ENCODE results near the gene LRRC25. TPM values are rescaled to one million over a fixed set of nuclear protein-coding genes. Genes with fewer than 3 reads are reported as not detected.

Gene LRRC25
- total and polyA plus RNA-seq, 2 of the 4 experiments (the other 2 are of a cell fraction) = 0.03 TPM; not detected in 1

DNA sequence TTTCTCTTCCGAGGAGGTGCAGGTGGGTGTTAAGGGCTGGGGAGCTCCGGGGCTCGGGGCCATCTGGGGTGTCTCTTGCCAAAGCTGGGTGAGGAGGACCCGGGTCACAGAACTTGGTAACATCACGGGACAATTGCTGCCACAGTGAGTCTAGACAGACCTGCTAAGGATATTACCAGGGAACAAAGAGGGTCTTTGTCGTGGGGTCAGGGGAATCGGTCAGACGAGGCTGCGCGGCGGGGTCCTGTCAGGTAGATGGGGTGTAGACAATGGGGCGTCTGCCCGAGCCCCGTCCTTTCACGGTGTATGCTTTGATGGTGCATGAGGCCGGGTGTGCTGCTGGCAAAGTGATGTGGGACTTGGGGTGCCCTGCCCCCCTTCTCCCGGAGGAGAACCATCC lies 49.3 kb downstream of the LRRC25 start:
- no peak overlapping the region for H2BK20ac ChIP-seq (ENCODE audit: low read depth, low read length)
- TF ChIP-seq, protein P1, sequence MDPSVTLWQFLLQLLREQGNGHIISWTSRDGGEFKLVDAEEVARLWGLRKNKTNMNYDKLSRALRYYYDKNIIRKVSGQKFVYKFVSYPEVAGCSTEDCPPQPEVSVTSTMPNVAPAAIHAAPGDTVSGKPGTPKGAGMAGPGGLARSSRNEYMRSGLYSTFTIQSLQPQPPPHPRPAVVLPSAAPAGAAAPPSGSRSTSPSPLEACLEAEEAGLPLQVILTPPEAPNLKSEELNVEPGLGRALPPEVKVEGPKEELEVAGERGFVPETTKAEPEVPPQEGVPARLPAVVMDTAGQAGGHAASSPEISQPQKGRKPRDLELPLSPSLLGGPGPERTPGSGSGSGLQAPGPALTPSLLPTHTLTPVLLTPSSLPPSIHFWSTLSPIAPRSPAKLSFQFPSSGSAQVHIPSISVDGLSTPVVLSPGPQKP (IDR thresholded peaks at IDR 0.05; ENCODE audit: borderline replicate concordance, low read depth, low read length) = no peak
- TF ChIP-seq MAFK (IDR thresholded peaks at IDR 0.05; ENCODE audit: low read depth, low read length) (no peak), MXI1 (IDR thresholded peaks at IDR 0.05; ENCODE audit: borderline replicate concordance, low read depth, low read length) (no peak), RAD21 (IDR thresholded peaks at IDR 0.05; ENCODE audit: low read length) (no peak), RCOR1 (IDR thresholded peaks at IDR 0.05; ENCODE audit: insufficient replicate concordance, low read length) (no peak), CEBPB (IDR thresholded peaks at IDR 0.05; ENCODE audit: low read depth, low read length) (no peak), MAZ (IDR thresholded peaks at IDR 0.05; ENCODE audit: borderline replicate concordance, low read depth, low read length) (no peak), NFE2L2 (IDR thresholded peaks at IDR 0.05; ENCODE audit: low read depth, low read length) (no peak), RFX5 (IDR thresholded peaks at IDR 0.05; ENCODE audit: low read depth, low read length) (no peak), SMC3 (IDR thresholded peaks at IDR 0.05; ENCODE audit: low read depth, low read length) (no peak), CHD1 (IDR thresholded peaks at IDR 0.05; ENCODE audit: low read depth, low read length) (no peak), FOS (IDR thresholded peaks at IDR 0.05; ENCODE audit: low read depth, low read length) (no peak), BHLHE40 (IDR thresholded peaks at IDR 0.05; ENCODE audit: low read depth, low read length) (no peak), POLR2A (IDR thresholded peaks at IDR 0.05; ENCODE audit: low read depth, low read length) (no peak)
- TF ChIP-seq, protein P2, sequence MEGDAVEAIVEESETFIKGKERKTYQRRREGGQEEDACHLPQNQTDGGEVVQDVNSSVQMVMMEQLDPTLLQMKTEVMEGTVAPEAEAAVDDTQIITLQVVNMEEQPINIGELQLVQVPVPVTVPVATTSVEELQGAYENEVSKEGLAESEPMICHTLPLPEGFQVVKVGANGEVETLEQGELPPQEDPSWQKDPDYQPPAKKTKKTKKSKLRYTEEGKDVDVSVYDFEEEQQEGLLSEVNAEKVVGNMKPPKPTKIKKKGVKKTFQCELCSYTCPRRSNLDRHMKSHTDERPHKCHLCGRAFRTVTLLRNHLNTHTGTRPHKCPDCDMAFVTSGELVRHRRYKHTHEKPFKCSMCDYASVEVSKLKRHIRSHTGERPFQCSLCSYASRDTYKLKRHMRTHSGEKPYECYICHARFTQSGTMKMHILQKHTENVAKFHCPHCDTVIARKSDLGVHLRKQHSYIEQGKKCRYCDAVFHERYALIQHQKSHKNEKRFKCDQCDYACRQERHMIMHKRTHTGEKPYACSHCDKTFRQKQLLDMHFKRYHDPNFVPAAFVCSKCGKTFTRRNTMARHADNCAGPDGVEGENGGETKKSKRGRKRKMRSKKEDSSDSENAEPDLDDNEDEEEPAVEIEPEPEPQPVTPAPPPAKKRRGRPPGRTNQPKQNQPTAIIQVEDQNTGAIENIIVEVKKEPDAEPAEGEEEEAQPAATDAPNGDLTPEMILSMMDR (conservative IDR thresholded peaks at IDR 0.05; ENCODE audit: low read depth, low read length) = no peak
- TF ChIP-seq, protein P3, sequence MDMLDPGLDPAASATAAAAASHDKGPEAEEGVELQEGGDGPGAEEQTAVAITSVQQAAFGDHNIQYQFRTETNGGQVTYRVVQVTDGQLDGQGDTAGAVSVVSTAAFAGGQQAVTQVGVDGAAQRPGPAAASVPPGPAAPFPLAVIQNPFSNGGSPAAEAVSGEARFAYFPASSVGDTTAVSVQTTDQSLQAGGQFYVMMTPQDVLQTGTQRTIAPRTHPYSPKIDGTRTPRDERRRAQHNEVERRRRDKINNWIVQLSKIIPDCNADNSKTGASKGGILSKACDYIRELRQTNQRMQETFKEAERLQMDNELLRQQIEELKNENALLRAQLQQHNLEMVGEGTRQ (IDR thresholded peaks at IDR 0.05; ENCODE audit: low read depth, low read length) = no peak
- H3K4me1 ChIP-seq (ENCODE audit: control insufficient read depth, insufficient read depth, low read length) = peaks cover 6% of the 10 kb centered on the region; the same call in 1 of the 2 replicates
- no peaks in the 10 kb centered on the region for H4K20me1 ChIP-seq (ENCODE audit: insufficient read depth, low read length)
- peaks cover 8% of the 10 kb centered on the region; the same call in 1 of the 2 replicates for H3K36me3 ChIP-seq (ENCODE audit: control insufficient read depth, insufficient read depth, low read length)
- H3K4ac ChIP-seq (ENCODE audit: low read depth, low read length) = no peak overlapping the region
- no peak overlapping the region for H2BK15ac ChIP-seq (ENCODE audit: low read depth, low read length)
- H3K4me3 ChIP-seq (ENCODE audit: insufficient read depth, low read depth, low read length) = no peak overlapping the region
- peaks cover 0 to 4% of the 10 kb centered on the region in 2 experiments; a peak in 1 of 4 replicates for H3K79me1 ChIP-seq (ENCODE audit: low read depth in 1 of 2, low read length in 2 of 2)
- intact Hi-C loops (cut with micrococcal nuclease) (no loop called here), dilution Hi-C loops (cut with HindIII; ENCODE audit: low sequenced_read_pairs, unreplicated experiment) (no loop called here), in situ Hi-C loops (cut with MboI; ENCODE audit: low sequenced_read_pairs) (no loop called here)
- H2AFZ ChIP-seq (replicated peaks; ENCODE audit: low read length, poor library complexity) = no peak overlapping the region
- H3K4me2 ChIP-seq (ENCODE audit: low read depth, low read length) = no peak overlapping the region
- H3K23ac ChIP-seq (ENCODE audit: low read depth, low read length) = no peak overlapping the region
- H4K91ac ChIP-seq (ENCODE audit: insufficient read depth, low read depth, low read length) = no peak overlapping the region
- no peak overlapping the region for H3K56ac ChIP-seq (ENCODE audit: extremely low read depth, insufficient read depth, low read length)
- no peaks in the 10 kb centered on the region for H3K9me3 ChIP-seq (ENCODE audit: control insufficient read depth, insufficient read depth, low read length)
- no peak for ATAC-seq (ENCODE audit: low read depth)
- CTCF ChIA-PET = interaction anchor here (0.6 to 3.2 kb wide), 2 partner anchors 63 to 295 kb away, joined by 3 to 16 read pairs; no protein-coding TSS in a partner anchor
- H2BK120ac ChIP-seq (ENCODE audit: low read depth, low read length) = no peak overlapping the region
- H3K27ac ChIP-seq (ENCODE audit: insufficient read depth, low read length) = no peak overlapping the region
- no TSS peak for BruUV-seq (replicated peaks)
- 89% methylated on average over 4 of the region's 17 CpGs; no CpG with 5 or more reads in 1 of the 2 experiments for WGBS, 2 experiments (ENCODE audit: extremely low coverage in 2 of 2, insufficient read length in 1 of 2)
- no peak overlapping the region for H3K9ac ChIP-seq (ENCODE audit: low read depth, low read length)
- H3K27me3 ChIP-seq (ENCODE audit: control insufficient read depth, insufficient read depth, low read length) = no peaks in the 10 kb centered on the region
- no peak overlapping the region for H2BK5ac ChIP-seq (ENCODE audit: low read depth, low read length, poor library complexity, severe bottlenecking)
- no peak overlapping the region for H4K8ac ChIP-seq (ENCODE audit: low read depth in 2 of 2, low read length in 2 of 2)
- peaks cover under 1% of the 10 kb centered on the region; the same call in 1 of the 2 replicates for H3K9me1 ChIP-seq (ENCODE audit: insufficient read depth, low read length)
- DNase-seq = no peak
- no peak overlapping the region for H4K5ac ChIP-seq (ENCODE audit: low read depth, low read length)
- H2AK5ac ChIP-seq (ENCODE audit: low read depth, low read length) = no peak overlapping the region
- H3K18ac ChIP-seq (ENCODE audit: low read depth, low read length) = no peak overlapping the region
- no peak overlapping the region for H3K14ac ChIP-seq (replicated peaks; ENCODE audit: low read depth, low read length)
- no peak overlapping the region for H2AK9ac ChIP-seq (replicated peaks; ENCODE audit: low read depth, low read length, poor library complexity)
- POLR2A ChIA-PET (ENCODE audit: unreplicated experiment) = no interaction called here
